ENCODE data around the gene NMT1. TPM values are rescaled to one million over a fixed set of nuclear protein-coding genes. Genes with fewer than 3 reads are reported as not detected.

Gene NMT1
- total RNA-seq, 2 experiments from 2014 or later, result 156 to 169 TPM

DNA sequence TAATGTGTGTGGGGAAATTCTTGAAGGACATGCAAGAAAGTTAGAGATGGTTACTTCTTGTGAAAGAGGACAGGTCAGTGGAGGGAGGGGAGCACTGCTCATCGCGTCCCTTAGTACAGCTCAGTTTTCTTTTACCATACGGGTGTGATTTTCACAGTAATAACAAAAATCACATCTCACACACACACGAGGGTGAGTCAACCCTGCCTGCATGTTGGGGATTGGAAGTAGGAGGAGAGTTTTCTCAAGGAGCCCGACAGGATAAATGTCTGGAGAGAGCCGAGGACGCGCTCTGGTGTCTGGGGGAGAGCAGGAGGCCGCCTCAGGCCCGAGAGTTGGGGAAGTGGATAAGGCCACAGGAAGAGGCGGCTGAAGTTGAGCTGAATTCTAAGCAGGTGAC is 54.8 kb downstream of the NMT1 start:
- H3K9me3 Mint-ChIP-seq, result no peaks in the 10 kb centered on the region
- TF ChIP-seq, protein P1, sequence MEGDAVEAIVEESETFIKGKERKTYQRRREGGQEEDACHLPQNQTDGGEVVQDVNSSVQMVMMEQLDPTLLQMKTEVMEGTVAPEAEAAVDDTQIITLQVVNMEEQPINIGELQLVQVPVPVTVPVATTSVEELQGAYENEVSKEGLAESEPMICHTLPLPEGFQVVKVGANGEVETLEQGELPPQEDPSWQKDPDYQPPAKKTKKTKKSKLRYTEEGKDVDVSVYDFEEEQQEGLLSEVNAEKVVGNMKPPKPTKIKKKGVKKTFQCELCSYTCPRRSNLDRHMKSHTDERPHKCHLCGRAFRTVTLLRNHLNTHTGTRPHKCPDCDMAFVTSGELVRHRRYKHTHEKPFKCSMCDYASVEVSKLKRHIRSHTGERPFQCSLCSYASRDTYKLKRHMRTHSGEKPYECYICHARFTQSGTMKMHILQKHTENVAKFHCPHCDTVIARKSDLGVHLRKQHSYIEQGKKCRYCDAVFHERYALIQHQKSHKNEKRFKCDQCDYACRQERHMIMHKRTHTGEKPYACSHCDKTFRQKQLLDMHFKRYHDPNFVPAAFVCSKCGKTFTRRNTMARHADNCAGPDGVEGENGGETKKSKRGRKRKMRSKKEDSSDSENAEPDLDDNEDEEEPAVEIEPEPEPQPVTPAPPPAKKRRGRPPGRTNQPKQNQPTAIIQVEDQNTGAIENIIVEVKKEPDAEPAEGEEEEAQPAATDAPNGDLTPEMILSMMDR (IDR thresholded peaks at IDR 0.05), result no peak
- H3K27me3 Mint-ChIP-seq, result no peaks in the 10 kb centered on the region
- ChIA-PET POLR2A (interaction anchor here (0.5 to 1.8 kb wide), 2 partner anchors 11 to 1688 kb away, joined by 3 to 4 read pairs; no protein-coding TSS in a partner anchor), CTCF (interaction anchor here (1.1 to 2.4 kb wide), 3 partner anchors 16 to 20 kb away, joined by 4 to 12 read pairs (median 6); partner anchors contain the start of gene ACBD4)
- no peak overlapping the region for H3K27ac Mint-ChIP-seq
- H3K4me3 Mint-ChIP-seq, result no peak overlapping the region
- intact Hi-C loops (cut with micrococcal nuclease), result no loop called here
- H3K4me1 Mint-ChIP-seq (ENCODE audit: low read depth), result no peaks in the 10 kb centered on the region
- H3K36me3 Mint-ChIP-seq (ENCODE audit: low read depth), result no peaks in the 10 kb centered on the region
- ATAC-seq, result no peak
- DNase-seq, result no peak

DNA sequence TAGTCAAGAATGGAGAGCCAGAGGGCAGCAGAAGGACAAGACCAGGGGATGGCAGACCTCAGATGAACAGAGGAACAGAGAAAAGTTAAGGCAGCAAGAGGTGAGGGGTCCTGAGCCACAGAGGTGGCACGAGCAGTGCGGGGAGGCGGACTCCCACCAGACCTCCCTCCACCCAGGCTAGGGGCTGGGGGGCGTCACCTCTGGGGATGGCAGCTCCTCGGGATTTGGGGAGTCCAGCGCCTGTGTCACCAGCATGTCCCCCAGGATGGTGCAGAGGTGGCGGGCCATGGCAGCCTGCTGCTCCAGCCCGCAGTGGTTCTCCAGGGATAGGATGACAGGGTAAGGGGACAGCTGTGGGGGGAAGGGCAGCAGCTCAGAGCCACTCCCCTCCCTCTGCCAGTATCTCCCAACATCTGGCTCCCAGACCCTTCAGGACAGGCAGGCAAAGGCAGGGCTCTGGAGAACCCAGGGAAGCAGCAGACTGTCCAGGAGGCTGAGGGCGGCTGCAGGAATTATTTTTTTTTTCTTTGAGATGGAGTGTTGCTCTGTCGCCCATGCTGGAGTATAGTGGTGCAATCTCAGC is 55.4 kb downstream of the NMT1 start:
- intact Hi-C loops (cut with micrococcal nuclease), result no loop called here
- TF ChIP-seq, protein P1 (IDR thresholded peaks at IDR 0.05), result no peak
- CTCF ChIA-PET, result interaction anchor here (1.1 to 3.4 kb wide), 4 partner anchors 17 to 19 kb away, joined by 6 to 24 read pairs (median 14); partner anchors contain the start of gene ACBD4

DNA sequence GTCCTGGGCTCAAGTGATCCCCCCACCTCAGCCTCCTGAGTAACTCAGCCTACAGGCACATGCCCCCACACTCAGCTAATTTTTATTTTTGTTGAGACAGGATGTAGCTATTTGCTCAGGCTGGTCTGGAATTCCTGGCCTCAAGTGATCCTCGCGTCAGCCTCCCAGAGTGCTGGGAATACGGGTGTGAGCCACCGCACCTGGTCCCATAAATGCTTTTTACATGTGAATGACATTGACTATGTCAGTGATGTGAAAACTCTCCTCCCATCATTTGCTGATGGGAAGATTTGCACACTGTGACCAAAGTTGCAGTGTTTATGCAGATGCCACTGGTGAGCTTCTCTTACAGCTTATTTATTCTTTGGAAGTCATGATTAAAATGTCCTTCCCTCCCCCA is 56.2 kb downstream of the NMT1 start:
- TF ChIP-seq, protein P1 (IDR thresholded peaks at IDR 0.05), result no peak
- intact Hi-C loops (cut with micrococcal nuclease), result no loop called here
- no peak overlapping the region for H3K27ac Mint-ChIP-seq
- ChIA-PET CTCF (interaction anchor here (2.9 to 3.4 kb wide), 2 partner anchors 18 kb away, joined by 15 to 24 read pairs; partner anchors contain the start of gene ACBD4), POLR2A (interaction anchor here (1.2 to 1.8 kb wide), 2 partner anchors 9 to 13 kb away, joined by 3 to 4 read pairs; no protein-coding TSS in a partner anchor)
- H3K27me3 Mint-ChIP-seq, result peaks cover 4% of the 10 kb centered on the region
- no peak overlapping the region for H3K4me3 Mint-ChIP-seq
- no peaks in the 10 kb centered on the region for H3K36me3 Mint-ChIP-seq (ENCODE audit: low read depth)
- DNase-seq (no peak), ATAC-seq (no peak)
- H3K4me1 Mint-ChIP-seq (ENCODE audit: low read depth), result no peaks in the 10 kb centered on the region
- H3K9me3 Mint-ChIP-seq, result no peaks in the 10 kb centered on the region

More for the DNA sequence above, 55.4 kb downstream of the NMT1 start:
- Mint-ChIP-seq H3K36me3 (ENCODE audit: low read depth) (no peaks in the 10 kb centered on the region), H3K4me1 (ENCODE audit: low read depth) (no peaks in the 10 kb centered on the region), H3K27me3 (peaks cover 2% of the 10 kb centered on the region), H3K9me3 (no peaks in the 10 kb centered on the region), H3K4me3 (no peak overlapping the region), H3K27ac (no peak overlapping the region)
- POLR2A ChIA-PET, result interaction anchor here (0.5 to 1.8 kb wide), 3 partner anchors 8 to 1688 kb away, joined by 3 to 4 read pairs (median 3); no protein-coding TSS in a partner anchor
- DNase-seq (no peak), ATAC-seq (no peak)

DNA sequence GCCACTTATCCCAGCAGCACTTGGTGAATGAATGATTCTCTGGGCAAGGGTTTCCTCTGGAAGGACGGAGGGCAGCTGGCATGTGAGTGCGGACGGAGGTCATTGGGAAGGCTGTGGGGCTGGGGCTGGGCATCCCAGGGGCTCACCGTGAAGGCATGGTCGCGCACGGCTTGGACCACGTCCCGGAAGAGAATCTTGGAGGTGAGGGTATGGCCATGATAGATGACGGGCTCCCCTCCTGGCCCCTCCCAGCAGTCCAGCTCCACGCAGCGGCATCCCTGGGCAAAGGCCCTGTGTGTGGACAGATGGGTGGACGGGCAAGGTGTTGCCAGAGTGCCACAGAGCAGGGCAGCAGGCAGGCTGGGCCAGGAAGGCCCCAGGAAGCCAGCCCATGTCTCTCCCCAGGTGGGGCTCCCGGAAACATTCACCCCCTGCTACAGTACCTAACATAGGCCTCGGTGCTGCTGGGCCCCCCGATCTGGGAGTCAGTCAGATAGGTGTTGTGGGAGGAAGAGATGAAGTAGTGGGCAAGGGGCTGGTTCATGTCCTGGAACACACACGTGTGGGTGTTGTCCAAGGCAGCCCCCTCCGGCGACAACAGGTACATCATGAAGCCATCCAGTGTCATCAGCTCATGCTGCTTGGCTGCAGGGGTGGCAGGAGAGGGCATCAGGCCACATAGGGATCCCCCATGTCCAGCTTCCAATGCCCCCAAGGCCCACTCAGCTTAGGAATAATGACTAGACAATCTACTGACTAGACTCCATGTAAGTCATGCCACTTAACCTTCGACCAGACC is 56.9 kb downstream of the NMT1 start:
- Mint-ChIP-seq H3K27ac (no peak overlapping the region), H3K9me3 (no peaks in the 10 kb centered on the region), H3K27me3 (peaks cover 4% of the 10 kb centered on the region), H3K36me3 (ENCODE audit: low read depth) (no peaks in the 10 kb centered on the region), H3K4me3 (no peak overlapping the region), H3K4me1 (ENCODE audit: low read depth) (no peaks in the 10 kb centered on the region)
- ChIA-PET POLR2A (interaction anchor here (1.2 kb wide), 1 partner anchor 10 kb away, joined by 3 read pairs; no protein-coding TSS in a partner anchor), CTCF (interaction anchor here (0.9 to 3.4 kb wide), 4 partner anchors 17 to 98 kb away, joined by 3 to 24 read pairs (median 10); partner anchors contain the start of gene ACBD4)
- no peak for DNase-seq
- intact Hi-C loops (cut with micrococcal nuclease), result no loop called here
- TF ChIP-seq, protein P1 (IDR thresholded peaks at IDR 0.05), result no peak
- no peak for ATAC-seq

Data from activated CD8-positive, alpha-beta T cell treated with anti-CD3 and anti-CD28 coated beads for 36 hours (primary cell).